Uterus (tissue), 4 donors: ENCODE measurements around the gene CARNS1. TPM values are rescaled to one million over a fixed set of nuclear protein-coding genes. Genes with fewer than 3 reads are reported as not detected.

ENCODE experiments used
- DNase-seq, 2 donors: peaks; one replicate each; pipeline ENCODE4 v3.0.0-alpha.2; 2019 to 2020
- H3K27ac ChIP-seq, 2 donors: fragments of 200-600 bp; sonication (generic); 1 replicate in 1 of 2; 2 replicates in 1 of 2; pipeline ENCODE4 v1.5.1; 2016 to 2018
- H3K27me3 ChIP-seq, 2 donors: fragments of 200-600 bp; sonication (generic); one replicate each; pipeline ENCODE4 v1.5.1; 2018 to 2019; ENCODE audit warnings: control low read depth in 1 of 2
- H3K36me3 ChIP-seq, 2 donors: fragments of 200-600 bp; sonication (generic); one replicate each; pipeline ENCODE4 v1.5.1; 2019; ENCODE audit warnings: control low read depth in 1 of 2
- H3K4me1 ChIP-seq, 2 donors: fragments of 200-600 bp; sonication (generic); one replicate each; pipeline ENCODE4 v1.5.1; 2018 to 2019; ENCODE audit warnings: control low read depth in 1 of 2
- H3K4me3 ChIP-seq, 2 donors: fragments of 200-600 bp; sonication (generic); 1 replicate in 1 of 2; 2 replicates in 1 of 2; pipeline ENCODE4 v1.5.1; 2018 to 2019; ENCODE audit warnings: mild to moderate bottlenecking in 1 of 2
- H3K9me3 ChIP-seq, 2 donors: fragments of 200-600 bp; sonication (generic); one replicate each; pipeline ENCODE4 v1.5.1; 2019; ENCODE audit warnings: control low read depth in 1 of 2
- POLR2A ChIP-seq, 2 donors: fragments of 450-650 bp; IDR thresholded peaks; one replicate each; pipeline ENCODE4 v1.6.1; 2016; ENCODE audit warnings: antibody characterized with exemption in 2 of 2, mild to moderate bottlenecking in 1 of 2, moderate library complexity in 1 of 2
- intact Hi-C: fragments of 100-400 bp; cut with DNase I; formaldehyde crosslinking; loops from one replicate; pipeline ENCODE4 v1.15.1; 2023; ENCODE audit warnings: low total_unique reads
- total RNA-seq, 4 donors: library from RNA; depleted of rRNA in 3 of 4; stranded (reverse); fragments of >200 nt in 3 of 4; gene quantifications; one replicate each; pipeline versions ENCODE4 v1.1.0 to v1.2.4, GENCODE V29; 2014 to 2023
- TF ChIP-seq, protein P1 (sequence below), 4 experiments: fragments of 200-600 bp in 2 of 4; fragments of 450-650 bp in 2 of 4; sonication (generic) in 2 of 4; IDR thresholded peaks; one replicate each; pipeline ENCODE4 v1.5.1; 2016 to 2019; ENCODE audit warnings: antibody characterized with exemption in 4 of 4, mild to moderate bottlenecking in 2 of 4, moderate library complexity in 1 of 4
- donor health status: DM: yes; HTN: yes; CAD: no.

The CARNS1 gene
- total RNA-seq, 4 donors from 2014 or later: 0.76 to 3.3 TPM; not detected in 2

DNA sequence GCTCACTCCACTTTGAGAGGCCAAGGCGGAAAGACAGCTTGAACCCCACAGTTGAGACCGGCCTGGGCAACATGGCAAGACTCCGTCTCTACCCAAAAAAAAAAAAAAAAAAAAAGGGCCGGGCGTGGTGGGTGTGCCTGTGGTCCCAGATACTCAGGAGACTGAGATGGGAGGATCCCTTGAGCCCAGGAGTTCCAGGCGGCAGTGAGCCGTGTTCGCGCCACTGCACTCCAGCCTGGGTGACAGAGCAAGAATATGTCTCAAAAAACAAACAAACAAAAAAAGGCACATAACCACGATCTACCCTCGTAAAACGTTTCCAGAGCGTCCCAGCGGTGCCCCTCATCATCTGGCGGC, 24.6 kb upstream of the CARNS1 start:
- H3K9me3 ChIP-seq: no peaks in the 10 kb centered on the region
- TF ChIP-seq POLR2A (IDR thresholded peaks at IDR 0.05): no peak
- TF ChIP-seq, protein P1, sequence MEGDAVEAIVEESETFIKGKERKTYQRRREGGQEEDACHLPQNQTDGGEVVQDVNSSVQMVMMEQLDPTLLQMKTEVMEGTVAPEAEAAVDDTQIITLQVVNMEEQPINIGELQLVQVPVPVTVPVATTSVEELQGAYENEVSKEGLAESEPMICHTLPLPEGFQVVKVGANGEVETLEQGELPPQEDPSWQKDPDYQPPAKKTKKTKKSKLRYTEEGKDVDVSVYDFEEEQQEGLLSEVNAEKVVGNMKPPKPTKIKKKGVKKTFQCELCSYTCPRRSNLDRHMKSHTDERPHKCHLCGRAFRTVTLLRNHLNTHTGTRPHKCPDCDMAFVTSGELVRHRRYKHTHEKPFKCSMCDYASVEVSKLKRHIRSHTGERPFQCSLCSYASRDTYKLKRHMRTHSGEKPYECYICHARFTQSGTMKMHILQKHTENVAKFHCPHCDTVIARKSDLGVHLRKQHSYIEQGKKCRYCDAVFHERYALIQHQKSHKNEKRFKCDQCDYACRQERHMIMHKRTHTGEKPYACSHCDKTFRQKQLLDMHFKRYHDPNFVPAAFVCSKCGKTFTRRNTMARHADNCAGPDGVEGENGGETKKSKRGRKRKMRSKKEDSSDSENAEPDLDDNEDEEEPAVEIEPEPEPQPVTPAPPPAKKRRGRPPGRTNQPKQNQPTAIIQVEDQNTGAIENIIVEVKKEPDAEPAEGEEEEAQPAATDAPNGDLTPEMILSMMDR (IDR thresholded peaks at IDR 0.05): no peak
- intact Hi-C loops: no loop called here
- H3K27ac ChIP-seq: peak overlapping the region; percentile 83 to 84
- H3K4me3 ChIP-seq: peak overlapping the region; percentile 55 to 76
- H3K36me3 ChIP-seq: no peaks in the 10 kb centered on the region
- DNase-seq: no peak
- no peaks in the 10 kb centered on the region for H3K4me1 ChIP-seq
- H3K27me3 ChIP-seq: no peaks in the 10 kb centered on the region

DNA sequence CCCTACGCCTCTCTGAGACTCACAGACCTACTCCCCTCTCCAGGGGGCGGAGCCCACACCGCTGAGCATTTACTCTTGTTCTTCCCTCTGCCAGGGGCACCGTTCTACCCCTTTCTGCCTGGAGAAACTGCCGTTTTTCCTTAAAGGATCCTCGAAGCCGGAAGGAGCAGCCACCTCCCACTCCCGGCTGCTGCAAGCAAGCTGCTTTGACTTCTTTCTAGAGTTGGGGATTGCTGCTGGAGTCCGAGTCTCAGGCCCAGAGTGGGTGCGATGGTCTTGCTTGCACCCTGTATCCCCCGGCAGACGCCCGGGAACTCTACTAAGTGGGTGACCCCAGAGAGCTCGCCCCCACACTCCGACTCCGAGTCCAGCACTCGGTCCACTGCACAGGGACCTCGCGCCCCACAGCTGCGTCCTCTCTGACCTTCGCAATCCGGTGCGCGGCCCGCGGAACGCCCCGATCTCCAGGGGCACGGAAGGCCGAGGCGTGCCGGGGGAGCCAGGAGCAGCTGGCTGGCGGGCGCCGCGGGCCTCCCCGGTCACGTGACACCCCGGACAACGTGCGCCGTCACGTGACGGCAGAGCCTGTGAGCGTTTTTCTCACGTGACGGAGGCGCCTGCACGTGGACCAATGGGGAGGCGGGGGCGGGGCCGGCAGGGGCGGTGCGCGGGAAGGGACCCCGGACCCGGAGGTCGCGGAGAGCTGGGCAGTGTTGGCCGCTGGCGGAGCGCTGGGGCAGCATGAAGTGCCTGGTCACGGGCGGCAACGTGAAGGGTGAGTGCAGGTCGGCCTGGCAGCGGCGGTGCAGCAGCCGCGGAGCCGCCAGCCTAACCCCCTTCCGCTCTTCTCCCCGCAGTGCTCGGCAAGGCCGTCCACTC, 23.9 kb upstream of the CARNS1 start, which contains the start of gene RAD9A:
RAD9A (plus strand) TSS at position 683 of the 879 bp plus-strand sequence; CDS start at position 742, 59 bp downstream.
- H3K27me3 ChIP-seq: no peaks in the 10 kb centered on the region
- TF ChIP-seq, protein P1 (IDR thresholded peaks at IDR 0.05): peak in 1 of 4 experiments; percentile 36
- TF ChIP-seq POLR2A (IDR thresholded peaks at IDR 0.05): peak in 1 of 2 donors; percentile 61
- no peaks in the 10 kb centered on the region for H3K36me3 ChIP-seq
- peak within 1 kb of the TSS; percentile 55 to 76 for H3K4me3 ChIP-seq
- no peaks in the 10 kb centered on the region for H3K4me1 ChIP-seq
- H3K9me3 ChIP-seq: no peaks in the 10 kb centered on the region
- DNase-seq: peak; percentile 92 to 95
- H3K27ac ChIP-seq: peak within 1 kb of the TSS; percentile 83 to 84
- intact Hi-C loops: no loop called here

DNA sequence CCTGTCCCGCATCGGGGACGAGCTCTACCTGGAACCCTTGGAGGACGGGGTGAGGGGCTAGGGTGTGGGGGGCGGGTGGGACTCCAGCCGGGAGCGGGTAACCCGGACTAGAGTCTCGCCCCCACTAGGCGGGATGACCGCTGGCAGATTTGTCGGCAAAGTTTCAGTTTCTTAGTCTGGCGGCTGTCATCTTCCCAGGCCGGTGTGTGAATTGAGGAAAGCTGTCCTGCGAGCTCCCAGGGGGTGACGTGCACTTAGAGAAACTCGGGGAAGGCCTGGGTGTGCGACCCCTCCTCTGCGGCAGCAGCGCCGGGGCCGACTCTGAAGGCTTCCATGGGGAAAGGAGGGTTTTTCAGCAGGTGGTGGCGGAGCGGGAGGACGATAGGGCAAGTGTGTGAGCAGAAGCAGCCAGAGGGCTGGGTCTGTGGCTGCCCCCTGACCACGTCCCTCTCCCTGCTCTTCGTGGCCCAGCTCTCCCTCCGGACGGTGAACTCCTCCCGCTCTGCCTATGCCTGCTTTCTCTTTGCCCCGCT, 23.2 kb upstream of the CARNS1 start:
- no peak for TF ChIP-seq POLR2A (IDR thresholded peaks at IDR 0.05)
- TF ChIP-seq, protein P1 (IDR thresholded peaks at IDR 0.05): no peak
- no peaks in the 10 kb centered on the region for H3K4me1 ChIP-seq
- H3K36me3 ChIP-seq: no peaks in the 10 kb centered on the region
- H3K9me3 ChIP-seq: no peaks in the 10 kb centered on the region
- intact Hi-C loops: no loop called here
- peak overlapping the region; percentile 55 to 76 for H3K4me3 ChIP-seq
- no peaks in the 10 kb centered on the region for H3K27me3 ChIP-seq
- DNase-seq: no peak
- peak overlapping the region; percentile 65 to 84 for H3K27ac ChIP-seq

DNA sequence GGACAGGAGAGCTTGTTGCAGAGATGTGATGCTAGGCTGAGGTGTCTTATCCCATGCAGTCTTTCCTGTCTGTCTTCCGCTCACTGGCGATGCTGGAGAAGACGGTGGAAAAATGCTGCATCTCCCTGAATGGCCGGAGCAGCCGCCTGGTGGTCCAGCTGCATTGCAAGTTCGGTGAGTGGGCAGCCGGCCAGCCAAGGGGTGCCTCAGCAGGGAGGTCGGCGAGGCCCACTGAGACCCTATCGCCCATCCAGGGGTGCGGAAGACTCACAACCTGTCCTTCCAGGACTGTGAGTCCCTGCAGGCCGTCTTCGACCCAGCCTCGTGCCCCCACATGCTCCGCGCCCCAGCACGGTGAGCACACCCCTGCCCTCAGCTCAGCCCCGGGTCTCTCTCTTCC, 22.0 kb upstream of the CARNS1 start:
- no peaks in the 10 kb centered on the region for H3K36me3 ChIP-seq
- no peak for DNase-seq
- TF ChIP-seq, protein P1 (IDR thresholded peaks at IDR 0.05): no peak
- TF ChIP-seq POLR2A (IDR thresholded peaks at IDR 0.05): no peak
- intact Hi-C loops: no loop called here
- no peak overlapping the region for H3K27ac ChIP-seq
- H3K4me3 ChIP-seq: no peak overlapping the region
- no peaks in the 10 kb centered on the region for H3K27me3 ChIP-seq
- H3K4me1 ChIP-seq: no peaks in the 10 kb centered on the region
- no peaks in the 10 kb centered on the region for H3K9me3 ChIP-seq

DNA sequence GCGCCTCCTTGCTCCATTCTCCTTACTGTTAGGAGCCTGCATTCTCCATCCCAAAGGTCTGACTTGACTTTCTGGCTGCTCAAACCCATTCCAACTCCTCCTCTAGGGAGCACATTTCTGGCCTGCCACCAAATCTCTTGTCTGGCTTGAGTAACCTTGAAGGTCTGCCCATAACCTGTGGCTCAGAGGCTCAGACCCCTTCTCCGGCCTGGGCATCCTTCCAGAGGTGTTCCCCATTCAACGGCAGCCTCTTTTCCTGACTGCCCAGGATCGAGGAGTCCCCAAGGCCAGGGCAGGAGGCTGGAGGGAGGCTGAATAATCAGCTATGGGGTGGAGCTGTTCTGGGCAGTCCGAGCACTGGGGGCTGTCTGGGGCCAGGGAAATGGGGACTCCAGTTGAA, 21.5 kb upstream of the CARNS1 start:
- no peaks in the 10 kb centered on the region for H3K36me3 ChIP-seq

More for the DNA sequence above, 21.5 kb upstream of the CARNS1 start:
- intact Hi-C loops: no loop called here
- no peaks in the 10 kb centered on the region for H3K9me3 ChIP-seq
- H3K4me3 ChIP-seq: no peak overlapping the region
- TF ChIP-seq, protein P1 (IDR thresholded peaks at IDR 0.05): no peak
- no peak for TF ChIP-seq POLR2A (IDR thresholded peaks at IDR 0.05)
- H3K4me1 ChIP-seq: no peaks in the 10 kb centered on the region
- H3K27ac ChIP-seq: no peak overlapping the region
- H3K27me3 ChIP-seq: no peaks in the 10 kb centered on the region
- DNase-seq: no peak
